Measurements from ENCODE around the gene DHH.

GRCh38 chr12:49137476-49137875 lies 42.9 kb upstream of the DHH start:
- TF ChIP-seq CTCF (IDR thresholded peaks at IDR 0.05) (no peak), POLR2A (IDR thresholded peaks at IDR 0.05) (no peak)
